Adrenal gland (tissue), 5 donors: ENCODE results near the gene ASB10.

Experiments used
- POLR2A ChIP-seq, 2 donors: fragments of 450-650 bp; IDR thresholded peaks; one replicate each; pipeline ENCODE4 v1.6.1; 2017; ENCODE audit warnings: antibody characterized with exemption in 2 of 2, mild to moderate bottlenecking in 2 of 2, moderate library complexity in 1 of 2
- TF ChIP-seq, protein P1 (sequence below), 6 experiments: fragments of 450-650 bp in 4 of 6; fragments of 200-600 bp in 2 of 6; sonication (generic) in 1 of 6; IDR thresholded peaks; 1 replicate in 5 of 6; 2 replicates in 1 of 6; pipeline versions ENCODE4 v1.5.1 to v1.8.0; 2016 to 2021; ENCODE audit warnings: antibody characterized with exemption in 6 of 6, mild to moderate bottlenecking in 2 of 6, moderate library complexity in 1 of 6
- donor health status: DM: no; HTN: no; CAD: no.

DNA sequence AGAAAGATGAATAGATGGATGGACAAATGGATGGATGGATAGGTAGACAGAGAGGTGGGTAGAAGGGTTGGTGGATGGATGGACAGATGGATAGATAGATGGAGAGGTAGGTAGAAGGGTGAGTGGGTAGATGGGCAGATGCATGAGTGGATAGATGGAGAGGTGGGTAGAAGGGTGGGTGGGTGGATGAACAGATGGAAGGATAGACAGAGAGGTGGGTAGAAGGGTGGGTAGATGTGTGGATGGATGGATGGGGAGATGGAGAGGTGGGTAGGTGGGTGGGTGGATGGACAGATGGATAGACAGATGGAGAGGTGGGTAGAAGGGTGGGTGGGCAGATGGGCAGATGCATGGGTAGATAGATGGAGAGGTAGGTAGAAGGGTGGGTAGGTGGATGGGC is 10.9 kb upstream of the ASB10 start:
- TF ChIP-seq, protein P1, sequence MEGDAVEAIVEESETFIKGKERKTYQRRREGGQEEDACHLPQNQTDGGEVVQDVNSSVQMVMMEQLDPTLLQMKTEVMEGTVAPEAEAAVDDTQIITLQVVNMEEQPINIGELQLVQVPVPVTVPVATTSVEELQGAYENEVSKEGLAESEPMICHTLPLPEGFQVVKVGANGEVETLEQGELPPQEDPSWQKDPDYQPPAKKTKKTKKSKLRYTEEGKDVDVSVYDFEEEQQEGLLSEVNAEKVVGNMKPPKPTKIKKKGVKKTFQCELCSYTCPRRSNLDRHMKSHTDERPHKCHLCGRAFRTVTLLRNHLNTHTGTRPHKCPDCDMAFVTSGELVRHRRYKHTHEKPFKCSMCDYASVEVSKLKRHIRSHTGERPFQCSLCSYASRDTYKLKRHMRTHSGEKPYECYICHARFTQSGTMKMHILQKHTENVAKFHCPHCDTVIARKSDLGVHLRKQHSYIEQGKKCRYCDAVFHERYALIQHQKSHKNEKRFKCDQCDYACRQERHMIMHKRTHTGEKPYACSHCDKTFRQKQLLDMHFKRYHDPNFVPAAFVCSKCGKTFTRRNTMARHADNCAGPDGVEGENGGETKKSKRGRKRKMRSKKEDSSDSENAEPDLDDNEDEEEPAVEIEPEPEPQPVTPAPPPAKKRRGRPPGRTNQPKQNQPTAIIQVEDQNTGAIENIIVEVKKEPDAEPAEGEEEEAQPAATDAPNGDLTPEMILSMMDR (IDR thresholded peaks at IDR 0.05): no peak
- no peak for TF ChIP-seq POLR2A (IDR thresholded peaks at IDR 0.05)
